ENCODE measurements around the gene PTPRJ.
"Not testable (repeated sequence)": the region's sequence is repeated elsewhere in the genome, so short reads cannot be mapped to it uniquely, and the experiment has no call there.

Gene PTPRJ

DNA sequence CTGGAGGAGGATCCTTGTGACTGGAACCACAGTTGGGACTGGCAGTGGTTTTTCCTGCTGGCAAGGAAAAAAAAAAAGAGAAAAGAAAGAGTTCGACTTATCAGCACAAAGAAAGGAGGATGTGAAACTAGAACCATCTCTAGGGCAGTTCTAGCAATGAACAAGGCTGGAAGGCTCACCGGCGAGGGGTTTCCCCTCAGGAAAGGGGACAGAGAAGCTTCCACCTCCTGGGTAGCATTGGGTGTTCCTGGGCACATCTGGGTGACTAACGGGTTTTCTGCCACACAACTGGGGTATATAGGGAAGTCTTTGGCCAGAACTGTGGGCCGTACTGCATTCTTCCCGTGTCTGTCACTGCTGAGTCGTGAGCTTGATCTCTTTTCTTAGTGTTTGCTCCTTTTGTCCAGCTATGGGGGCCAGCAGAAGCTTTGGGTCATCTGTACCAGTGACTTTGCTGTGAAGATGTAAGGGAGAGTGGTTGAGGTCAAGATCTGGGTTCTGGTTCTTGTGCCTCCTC lies 126.9 kb downstream of the PTPRJ start:
- FAIRE-seq (no peak), DNase-seq (ENCODE audit: insufficient read length, low spot score) (peak; percentile 21)

GRCh38 chr11:48108231-48109045 lies 128.1 kb downstream of the PTPRJ start:
- DNase-seq (ENCODE audit: insufficient read length, low spot score) (no peak), FAIRE-seq (no peak)

GRCh38 chr11:48109046-48109666 lies 128.8 kb downstream of the PTPRJ start:
- FAIRE-seq (no peak), DNase-seq (ENCODE audit: insufficient read length, low spot score) (peak; percentile 73)

- no peak for FAIRE-seq
- DNase-seq (ENCODE audit: insufficient read length, low spot score): no peak
These were observed 130.1 kb downstream of the PTPRJ start for GRCh38 chr11:48110509-48110766.

DNA sequence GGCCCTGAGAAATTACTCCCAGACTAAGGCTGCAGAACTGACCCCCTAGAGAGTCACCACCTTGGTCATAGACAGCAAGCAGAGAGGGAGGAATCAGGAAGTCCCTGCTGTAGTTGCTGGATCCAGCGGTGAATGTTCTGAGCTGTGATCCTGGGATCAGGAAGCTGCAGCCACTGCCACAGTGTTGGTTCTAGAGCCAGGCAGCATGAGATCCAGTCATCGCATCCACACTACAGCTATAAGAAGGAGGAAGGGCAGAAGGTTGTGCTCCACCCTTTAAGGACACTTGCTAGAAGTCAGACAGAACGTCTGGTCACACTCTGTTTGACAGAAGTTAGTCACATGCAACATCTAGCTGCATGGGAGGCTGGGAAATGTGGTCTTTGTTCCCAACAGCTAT lies 131.5 kb downstream of the PTPRJ start:
- no peak for FAIRE-seq

DNA sequence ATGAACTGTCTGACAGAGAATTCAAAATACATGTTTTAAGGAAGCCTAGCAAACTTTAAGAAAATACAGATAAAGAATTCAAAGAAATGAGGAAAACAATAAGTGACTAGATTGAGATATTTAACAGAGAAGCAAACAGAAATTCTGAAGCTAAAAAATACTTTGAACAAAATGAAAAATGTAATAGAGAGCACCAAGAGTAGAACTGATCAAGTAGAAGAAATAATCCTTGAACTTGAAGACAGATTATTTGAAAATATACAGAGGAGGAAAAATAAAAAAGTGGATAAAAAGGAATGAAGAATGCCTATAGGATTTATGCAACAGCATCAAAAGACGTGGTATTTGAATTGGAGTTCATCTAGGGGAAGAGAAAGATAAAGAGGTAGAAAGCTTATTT lies 134.4 kb downstream of the PTPRJ start:
- DNase-seq (ENCODE audit: insufficient read length, low spot score) (no peak), FAIRE-seq (no peak)

More for the DNA sequence above, 131.5 kb downstream of the PTPRJ start:
- no peak for DNase-seq (ENCODE audit: insufficient read length, low spot score)

DNA sequence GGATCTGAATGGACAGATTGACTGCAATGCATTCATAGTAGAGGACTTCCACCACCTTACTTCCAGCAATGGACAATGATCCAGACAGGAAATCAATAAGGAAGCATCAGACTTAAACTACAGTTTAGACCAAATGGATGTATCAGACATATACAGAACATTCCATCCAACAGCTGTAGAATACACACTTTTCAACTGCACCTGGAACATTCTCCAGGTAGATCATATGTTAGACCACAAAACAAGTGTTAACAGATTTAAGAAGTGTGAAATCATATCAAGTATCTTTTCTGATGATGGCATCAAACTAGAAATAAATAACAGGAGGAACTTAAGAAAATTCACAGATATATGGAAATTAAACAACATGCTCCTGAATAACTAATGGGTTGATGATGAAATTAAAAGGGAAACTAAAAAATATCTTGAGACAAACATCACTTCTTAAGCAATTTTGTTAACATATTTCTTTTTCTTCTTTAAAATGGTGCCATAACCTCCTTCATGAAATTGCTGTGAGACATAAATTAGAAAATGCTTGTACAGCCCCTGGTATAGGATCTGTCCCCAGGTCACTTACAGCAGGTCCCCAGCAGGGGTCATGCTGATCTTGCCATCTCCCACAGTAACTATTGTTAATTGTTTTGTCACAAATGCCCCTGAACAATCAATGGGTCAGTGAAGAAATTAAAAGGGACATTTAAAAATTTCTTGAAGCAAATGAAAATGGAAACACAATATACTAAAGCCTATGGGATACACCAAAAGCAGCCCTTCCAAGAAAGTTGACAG lies 136.3 kb downstream of the PTPRJ start:
- no peak for FAIRE-seq

DNA sequence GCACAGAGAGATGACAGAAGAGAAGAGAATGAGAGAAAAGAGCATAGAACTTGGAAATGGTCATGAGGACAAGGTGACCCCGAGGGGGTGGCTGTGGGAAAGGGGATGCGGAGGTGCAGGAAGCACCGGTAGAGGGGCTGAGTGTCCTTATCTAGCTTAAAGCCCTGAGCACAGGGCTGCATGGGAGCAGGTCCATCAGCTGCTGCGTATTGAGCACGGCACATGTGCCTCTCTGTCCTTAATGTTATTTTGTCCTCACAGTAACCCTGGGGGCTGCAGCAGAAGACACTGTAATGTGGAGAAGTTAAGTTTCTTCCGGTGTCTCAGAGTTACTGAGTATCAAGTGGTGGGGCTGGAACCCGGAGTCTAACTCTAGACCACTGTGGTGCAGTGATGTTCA lies 141.9 kb downstream of the PTPRJ start:
- DNase-seq (ENCODE audit: insufficient read length, low spot score) (no peak), FAIRE-seq (no peak)

More for the DNA sequence above, 136.3 kb downstream of the PTPRJ start:
- no peak for DNase-seq (ENCODE audit: insufficient read length, low spot score)

- no peak for DNase-seq (ENCODE audit: insufficient read length, low spot score)
- FAIRE-seq: no peak
These were observed 142.3 kb downstream of the PTPRJ start for GRCh38 chr11:48122656-48123055.

DNA sequence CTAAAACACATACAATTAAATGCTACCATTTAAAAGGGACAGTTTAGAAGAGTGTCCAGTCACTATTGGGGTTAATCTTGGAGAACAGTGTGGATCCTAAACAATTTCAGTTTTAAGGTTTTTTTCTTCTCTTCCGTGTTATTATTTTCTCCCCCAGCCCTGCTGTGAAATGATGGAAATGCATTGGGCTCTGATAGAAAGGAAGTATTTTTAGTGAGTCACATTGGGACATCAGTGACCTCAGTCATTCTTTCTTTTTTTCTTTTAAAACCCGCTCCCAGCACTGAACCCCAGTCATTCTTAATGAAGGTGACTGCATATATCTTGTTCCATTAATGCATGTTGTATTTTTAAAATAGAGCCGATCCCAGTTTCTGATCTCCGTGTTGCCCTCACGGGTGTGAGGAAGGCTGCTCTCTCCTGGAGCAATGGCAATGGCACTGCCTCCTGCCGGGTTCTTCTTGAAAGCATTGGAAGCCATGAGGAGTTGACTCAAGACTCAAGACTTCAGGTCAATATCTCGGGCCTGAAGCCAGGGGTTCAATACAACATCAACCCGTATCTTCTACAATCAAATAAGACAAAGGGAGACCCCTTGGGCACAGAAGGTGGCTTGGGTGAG lies 143.0 kb downstream of the PTPRJ start:
- DNase-seq (ENCODE audit: insufficient read length, low spot score) (no peak), FAIRE-seq (no peak)

- DNase-seq (ENCODE audit: insufficient read length, low spot score) (no peak), FAIRE-seq (no peak)
These were observed 143.8 kb downstream of the PTPRJ start for GRCh38 chr11:48123934-48124755.

- no peak for FAIRE-seq
- DNase-seq (ENCODE audit: insufficient read length, low spot score): no peak
These were observed 144.5 kb downstream of the PTPRJ start for GRCh38 chr11:48124880-48125279.

DNA sequence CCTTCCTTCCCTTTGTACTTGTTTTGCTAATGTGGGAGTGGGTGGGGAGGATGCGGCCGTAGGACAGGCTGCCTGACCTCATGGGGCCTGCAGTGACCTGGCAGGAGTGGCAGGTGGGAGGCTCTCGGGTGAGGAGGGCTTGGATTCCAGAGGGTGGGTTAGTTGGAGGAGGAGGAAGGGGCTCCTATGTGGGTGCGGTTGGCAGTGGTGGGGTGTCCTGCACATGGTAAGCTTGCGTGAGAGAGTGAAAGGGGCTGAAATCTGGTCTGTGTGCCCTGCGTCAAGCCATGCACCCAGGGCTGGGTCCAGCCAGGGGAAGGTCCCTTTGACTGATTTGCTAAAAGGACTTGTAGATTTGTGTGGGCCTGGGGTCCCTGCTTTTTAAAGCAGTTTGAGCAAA lies 145.5 kb downstream of the PTPRJ start:
- DNase-seq (ENCODE audit: insufficient read length, low spot score) (no peak), FAIRE-seq (no peak)

DNA sequence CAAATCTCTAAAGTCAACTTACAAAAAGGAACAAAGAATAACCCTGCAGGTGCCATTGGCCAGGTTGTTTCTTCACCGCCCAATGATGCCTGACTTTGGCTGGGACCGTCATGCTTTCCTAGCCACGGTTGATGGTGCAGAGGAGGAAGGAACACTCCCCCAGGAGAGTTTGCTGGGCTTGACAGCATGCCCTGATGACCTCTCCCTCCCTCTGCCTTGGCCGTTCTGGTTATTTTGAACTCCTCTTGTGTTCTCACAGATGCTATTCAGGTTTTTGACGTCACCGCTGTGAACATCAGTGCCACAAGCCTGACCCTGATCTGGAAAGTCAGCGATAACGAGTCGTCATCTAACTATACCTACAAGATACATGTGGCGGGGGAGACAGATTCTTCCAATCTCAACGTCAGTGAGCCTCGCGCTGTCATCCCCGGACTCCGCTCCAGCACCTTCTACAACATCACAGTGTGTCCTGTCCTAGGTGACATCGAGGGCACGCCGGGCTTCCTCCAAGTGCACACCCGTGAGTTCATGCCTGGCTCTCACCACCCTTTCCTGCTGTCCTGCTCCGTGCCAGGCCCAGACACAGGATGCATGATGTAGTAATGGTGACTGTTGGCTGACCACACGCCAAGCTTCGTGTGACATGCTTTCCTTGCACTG lies 147.3 kb downstream of the PTPRJ start:
- FAIRE-seq (no peak), DNase-seq (ENCODE audit: insufficient read length, low spot score) (no peak)

- DNase-seq (ENCODE audit: insufficient read length, low spot score) (no peak), FAIRE-seq (no peak)
These were observed 149.5 kb downstream of the PTPRJ start for GRCh38 chr11:48129697-48130395.

DNA sequence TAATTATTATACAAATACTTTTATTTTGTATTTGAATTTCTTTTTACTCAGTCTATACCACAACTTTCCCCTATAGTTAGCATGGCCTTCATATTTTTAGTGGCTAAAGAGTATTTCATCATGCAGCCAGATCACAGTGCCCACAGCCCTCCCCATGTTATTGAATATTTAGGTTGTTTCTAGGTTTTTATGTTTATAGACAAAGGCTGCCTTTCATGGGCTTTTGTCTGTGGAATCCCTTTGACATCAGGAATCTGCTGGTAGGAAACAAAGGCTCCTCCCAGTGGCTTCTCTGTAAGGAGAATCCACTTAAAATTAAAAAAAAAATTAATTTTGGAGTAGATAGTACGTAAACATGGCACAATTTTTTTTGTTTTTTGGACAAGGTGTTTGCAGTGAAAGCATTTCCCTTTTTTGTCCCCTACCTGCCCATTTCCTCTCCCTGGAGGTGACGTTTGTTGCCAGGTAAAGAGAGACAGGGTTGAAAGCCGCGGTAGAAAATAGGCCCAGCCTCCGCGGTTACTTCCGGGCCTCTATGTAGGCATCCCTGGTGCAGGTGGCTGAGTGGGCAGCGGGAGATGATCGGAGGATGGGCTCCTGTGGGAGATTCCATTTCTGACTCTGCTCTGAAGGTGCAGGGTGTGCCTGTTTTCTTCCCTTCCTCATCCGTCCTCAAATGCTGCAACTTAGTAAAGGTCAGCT lies 154.0 kb downstream of the PTPRJ start:
- FAIRE-seq (no peak), DNase-seq (ENCODE audit: insufficient read length, low spot score) (no peak)

DNA sequence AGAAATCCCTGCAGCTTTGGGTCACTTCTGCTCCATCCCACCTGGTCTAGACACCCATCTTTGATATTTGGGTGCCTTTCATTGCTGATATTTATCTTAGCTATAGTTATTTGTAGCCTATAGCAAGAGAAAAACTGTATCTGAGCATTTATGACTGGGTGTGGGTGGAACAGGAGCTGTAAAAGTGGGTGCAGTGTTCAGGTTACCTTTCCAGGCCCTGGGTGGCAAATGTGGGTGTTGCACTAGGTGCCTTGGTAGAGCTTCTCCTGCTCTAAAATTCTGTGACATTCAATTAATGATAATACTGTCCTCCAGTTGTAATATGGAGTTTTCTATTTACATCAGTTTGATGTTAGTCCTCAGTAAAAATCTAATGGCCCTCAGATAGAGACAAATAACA lies 157.9 kb downstream of the PTPRJ start:
- no peak for DNase-seq (ENCODE audit: insufficient read length, low spot score)
- no peak for FAIRE-seq

DNA sequence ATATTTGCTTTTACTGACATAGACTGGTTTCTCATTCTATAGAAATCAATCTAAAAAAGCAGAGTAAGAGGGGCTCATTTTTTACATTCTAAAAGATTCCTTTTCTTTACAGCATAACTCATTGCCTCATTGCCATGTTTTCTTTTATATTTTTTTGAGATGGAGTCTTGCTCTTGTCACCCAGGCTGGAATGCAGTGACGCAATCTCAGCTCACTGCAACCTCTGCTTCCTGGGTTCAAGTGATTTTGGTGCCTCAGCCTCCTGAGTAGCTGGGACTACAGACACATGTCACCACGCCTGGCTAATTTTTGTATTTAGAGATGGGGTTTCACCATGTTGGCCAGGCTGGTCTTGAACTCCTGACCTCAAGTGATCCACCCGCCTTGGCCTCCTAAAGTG lies 159.5 kb downstream of the PTPRJ start:
- FAIRE-seq; DNase-seq (ENCODE audit: insufficient read length, low spot score): not testable (repeated sequence)

All from HTR-8/SVneo (cell line).